ENCODE measurements around the gene ASTN2. TPM values are rescaled to one million over a fixed set of nuclear protein-coding genes. Genes with fewer than 3 reads are reported as not detected.

ASTN2 gene
- 32.8 TPM for total RNA-seq

GRCh38 chr9:117414906-117415331 lies at the start of gene ASTN2:
Gene ASTN2 (minus strand): TSS chr9:117415057. CDS start chr9:117414938, 119 bp downstream.

GRCh38 chr9:116687074-116687753 lies 727.6 kb downstream of the ASTN2 start, which contains the start of gene TRIM32:
Gene TRIM32 (plus strand): TSS chr9:116687305. CDS start chr9:116697743, 10,438 bp downstream.

Small RNA genes lying within 50 kb of the gene (small RNA-seq; reads per million reads assigned to genes)
- gene SNORA70C: not detected
